ENCODE data around the gene DMD.

Gene DMD

DNA sequence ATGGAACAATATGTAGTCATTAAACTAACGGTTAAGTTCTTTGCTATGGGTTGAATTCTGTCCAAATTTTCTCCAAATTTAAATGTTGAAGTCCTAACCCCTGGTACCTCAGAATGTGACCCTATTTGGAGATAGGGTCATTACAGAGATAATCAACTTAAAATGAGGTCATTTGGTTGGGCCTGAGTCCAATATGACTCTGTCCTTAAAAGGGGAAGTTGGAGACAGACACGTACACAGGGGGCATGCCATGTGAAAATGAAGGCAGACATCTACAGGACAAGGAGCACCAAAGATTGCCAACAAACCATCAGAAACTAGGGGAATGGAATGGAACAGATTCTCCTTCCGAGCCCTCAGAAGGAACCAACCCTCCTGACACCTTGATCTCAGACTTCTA lies 1647.6 kb downstream of the DMD start:
- no peak for DNase-seq (ENCODE audit: low read depth, low spot score)
- in situ Hi-C loops (cut with HindIII; ENCODE audit: low sequenced_read_pairs): no loop called here
- no peak overlapping the region for H3K4me3 ChIP-seq (ENCODE audit: low read depth, low read length)
- TF ChIP-seq, protein P1, sequence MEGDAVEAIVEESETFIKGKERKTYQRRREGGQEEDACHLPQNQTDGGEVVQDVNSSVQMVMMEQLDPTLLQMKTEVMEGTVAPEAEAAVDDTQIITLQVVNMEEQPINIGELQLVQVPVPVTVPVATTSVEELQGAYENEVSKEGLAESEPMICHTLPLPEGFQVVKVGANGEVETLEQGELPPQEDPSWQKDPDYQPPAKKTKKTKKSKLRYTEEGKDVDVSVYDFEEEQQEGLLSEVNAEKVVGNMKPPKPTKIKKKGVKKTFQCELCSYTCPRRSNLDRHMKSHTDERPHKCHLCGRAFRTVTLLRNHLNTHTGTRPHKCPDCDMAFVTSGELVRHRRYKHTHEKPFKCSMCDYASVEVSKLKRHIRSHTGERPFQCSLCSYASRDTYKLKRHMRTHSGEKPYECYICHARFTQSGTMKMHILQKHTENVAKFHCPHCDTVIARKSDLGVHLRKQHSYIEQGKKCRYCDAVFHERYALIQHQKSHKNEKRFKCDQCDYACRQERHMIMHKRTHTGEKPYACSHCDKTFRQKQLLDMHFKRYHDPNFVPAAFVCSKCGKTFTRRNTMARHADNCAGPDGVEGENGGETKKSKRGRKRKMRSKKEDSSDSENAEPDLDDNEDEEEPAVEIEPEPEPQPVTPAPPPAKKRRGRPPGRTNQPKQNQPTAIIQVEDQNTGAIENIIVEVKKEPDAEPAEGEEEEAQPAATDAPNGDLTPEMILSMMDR (IDR thresholded peaks at IDR 0.05; ENCODE audit: low read depth, low read length): no peak

DNA sequence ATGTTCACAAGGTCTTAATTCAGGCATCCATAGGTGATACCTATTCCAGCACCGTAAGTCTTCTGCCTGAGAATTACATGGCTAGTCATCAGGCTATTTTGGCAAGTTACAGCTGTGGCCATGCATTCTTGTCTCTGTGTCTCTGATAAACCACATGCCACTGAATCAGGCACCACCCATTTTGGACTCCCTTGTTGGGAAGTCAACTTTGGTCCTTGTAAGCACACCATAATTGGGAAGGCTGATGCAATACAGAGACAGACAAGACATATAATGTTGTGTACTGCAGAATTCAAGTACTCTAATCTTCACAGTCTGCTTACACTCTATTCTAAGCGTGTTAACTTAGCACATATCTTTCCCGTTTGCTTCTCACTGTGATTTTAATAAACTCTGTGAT lies 1655.8 kb downstream of the DMD start:
- DNase-seq (ENCODE audit: low read depth, low spot score): no peak
- in situ Hi-C loops (cut with HindIII; ENCODE audit: low sequenced_read_pairs): no loop called here
- H3K4me3 ChIP-seq (ENCODE audit: low read depth, low read length): no peak overlapping the region
- TF ChIP-seq, protein P1 (IDR thresholded peaks at IDR 0.05; ENCODE audit: low read depth, low read length): no peak

DNA sequence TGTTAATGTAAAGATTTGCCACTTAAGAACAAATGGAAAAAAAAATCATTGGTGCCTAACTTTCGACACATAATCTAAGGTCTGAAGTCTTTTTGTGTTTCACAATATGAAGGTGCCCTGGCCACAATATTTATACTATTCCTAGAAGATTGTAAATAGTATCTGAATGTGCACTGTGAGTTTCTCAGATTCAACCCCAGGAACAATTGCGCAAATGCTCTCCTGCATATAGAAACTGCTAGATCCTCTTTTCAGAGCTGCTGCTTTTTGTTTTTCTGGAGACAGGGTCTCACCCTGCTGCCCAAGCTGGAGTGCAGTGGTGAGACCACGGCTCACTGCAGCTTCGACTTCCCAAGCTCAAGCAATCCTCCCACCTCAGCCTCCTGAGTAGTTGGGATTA lies 1659.4 kb downstream of the DMD start:
- TF ChIP-seq, protein P1 (IDR thresholded peaks at IDR 0.05; ENCODE audit: low read depth, low read length): no peak
- no peak overlapping the region for H3K4me3 ChIP-seq (ENCODE audit: low read depth, low read length)
- in situ Hi-C loops (cut with HindIII; ENCODE audit: low sequenced_read_pairs): no loop called here

DNA sequence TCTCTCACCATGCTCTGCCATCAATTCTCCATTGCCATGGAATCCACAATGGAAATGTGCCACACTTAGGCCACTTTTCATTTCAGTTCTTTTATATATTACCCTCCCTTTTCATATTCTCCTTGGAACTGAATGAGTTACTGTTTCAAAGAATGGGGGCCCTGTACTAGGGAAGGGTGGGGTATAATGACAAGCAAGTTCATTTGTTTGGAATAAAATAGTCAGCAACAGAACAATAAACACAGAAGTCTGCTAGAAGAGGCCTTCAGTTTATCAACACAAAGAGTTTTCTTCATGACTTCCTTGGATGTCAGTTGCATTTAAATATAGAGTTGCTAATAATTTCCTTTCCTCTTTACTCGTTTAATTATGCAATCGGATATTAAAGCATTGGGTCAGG lies 1661.2 kb downstream of the DMD start:
- in situ Hi-C loops (cut with HindIII; ENCODE audit: low sequenced_read_pairs): no loop called here
- DNase-seq (ENCODE audit: low read depth, low spot score): no peak
- TF ChIP-seq, protein P1 (IDR thresholded peaks at IDR 0.05; ENCODE audit: low read depth, low read length): no peak
- H3K4me3 ChIP-seq (ENCODE audit: low read depth, low read length): no peak overlapping the region

More for the DNA sequence above, 1659.4 kb downstream of the DMD start:
- DNase-seq (ENCODE audit: low read depth, low spot score): no peak

DNA sequence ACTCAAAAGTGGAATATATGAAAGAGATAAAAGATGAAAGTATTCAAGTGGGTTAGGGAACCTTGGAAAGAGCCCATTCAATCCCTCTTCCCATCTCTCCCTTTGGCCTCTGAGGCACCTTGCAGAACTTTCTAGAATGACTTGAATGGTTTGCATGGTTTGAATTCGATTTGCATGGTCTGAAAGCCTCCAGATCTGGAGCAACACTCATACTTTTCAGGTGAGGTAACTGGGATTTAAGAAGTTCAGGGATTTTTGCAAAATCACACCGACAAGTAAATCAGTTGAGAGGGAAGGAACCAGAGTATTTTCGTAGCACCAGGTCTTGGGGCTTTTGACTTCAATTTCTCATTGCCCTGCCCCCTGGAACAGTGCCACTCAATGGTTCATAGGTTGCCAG lies 1663.5 kb downstream of the DMD start:
- in situ Hi-C loops (cut with HindIII; ENCODE audit: low sequenced_read_pairs): no loop called here
- DNase-seq (ENCODE audit: low read depth, low spot score): no peak
- TF ChIP-seq, protein P1 (IDR thresholded peaks at IDR 0.05; ENCODE audit: low read depth, low read length): no peak
- no peak overlapping the region for H3K4me3 ChIP-seq (ENCODE audit: low read depth, low read length)

DNA sequence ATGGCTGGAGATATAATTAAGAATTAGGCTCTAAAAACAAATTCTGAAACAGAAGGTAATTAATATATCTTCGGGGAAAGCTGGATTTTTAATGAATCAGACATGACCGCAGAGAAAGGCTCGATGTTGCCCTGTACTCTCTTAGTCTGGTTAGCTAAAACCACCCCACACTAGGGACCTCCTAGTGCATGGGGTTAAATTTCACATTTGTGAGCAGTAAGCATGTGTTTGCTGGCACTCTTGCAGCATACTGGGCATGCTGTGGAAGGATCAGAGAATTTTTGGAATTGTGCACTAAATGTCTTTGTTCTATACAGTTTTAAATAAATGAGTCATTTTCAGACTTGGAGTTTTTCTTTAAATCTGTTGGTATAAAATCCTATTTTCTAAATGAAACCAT lies 1663.9 kb downstream of the DMD start:
- H3K4me3 ChIP-seq (ENCODE audit: low read depth, low read length): no peak overlapping the region
- TF ChIP-seq, protein P1 (IDR thresholded peaks at IDR 0.05; ENCODE audit: low read depth, low read length): no peak
- in situ Hi-C loops (cut with HindIII; ENCODE audit: low sequenced_read_pairs): no loop called here
- peak; percentile 6 for DNase-seq (ENCODE audit: low read depth, low spot score)

DNA sequence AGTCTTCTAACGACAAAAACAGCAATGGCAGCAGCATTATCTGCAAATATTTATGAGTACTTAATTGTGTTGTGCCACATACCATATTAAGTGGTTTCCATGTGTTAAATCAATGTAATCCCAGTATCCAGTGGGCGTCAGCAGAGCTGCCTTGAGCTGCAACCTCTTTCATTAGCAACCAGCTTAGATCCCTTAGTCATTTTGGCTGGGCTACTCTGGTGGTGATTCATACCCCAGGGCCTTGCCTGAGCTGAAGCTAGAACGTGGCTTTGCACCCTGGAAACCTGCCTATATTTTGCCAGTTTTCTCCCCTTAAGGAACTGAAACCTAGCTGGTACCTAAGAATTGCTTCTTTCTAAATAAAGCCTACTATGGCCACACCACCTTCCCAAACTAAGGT lies 1665.2 kb downstream of the DMD start:
- no peak overlapping the region for H3K4me3 ChIP-seq (ENCODE audit: low read depth, low read length)
- in situ Hi-C loops (cut with HindIII; ENCODE audit: low sequenced_read_pairs): no loop called here
- DNase-seq (ENCODE audit: low read depth, low spot score): peak; percentile 79
- TF ChIP-seq, protein P1 (IDR thresholded peaks at IDR 0.05; ENCODE audit: low read depth, low read length): no peak

All from astrocyte of the spinal cord (primary cell).